Spleen (tissue), 11 donors: ENCODE measurements around the gene PACS1. TPM values are rescaled to one million over a fixed set of nuclear protein-coding genes. Genes with fewer than 3 reads are reported as not detected.

Experiments used
- DNase-seq: peaks from one replicate; pipeline ENCODE4 v3.0.0-alpha.2; 2020
- H3K27ac ChIP-seq, 8 donors: fragments of 200-600 bp; sonication (generic) in 7 of 8; 1 replicate in 4 of 8; 2 replicates in 4 of 8; pipeline versions ENCODE4 v1.5.0 to v1.8.0; 2016 to 2021; ENCODE audit warnings: inconsistent platforms in 4 of 8, mild to moderate bottlenecking in 4 of 8, moderate library complexity in 1 of 8
- H3K27me3 ChIP-seq, 7 donors: fragments of 200-600 bp; sonication (generic) in 6 of 7; replicated peaks in 1 of 7; 1 replicate in 4 of 7; 2 replicates in 3 of 7; pipeline versions ENCODE4 v1.5.0 to v1.8.0; 2016 to 2021; ENCODE audit warnings: inconsistent platforms in 3 of 7, mild to moderate bottlenecking in 1 of 7
- H3K36me3 ChIP-seq, 6 donors: fragments of 200-600 bp; sonication (generic) in 5 of 6; 1 replicate in 4 of 6; 2 replicates in 2 of 6; pipeline versions ENCODE4 v1.5.0 to v1.8.0; 2016 to 2021; ENCODE audit warnings: inconsistent platforms in 2 of 6
- H3K4me1 ChIP-seq, 6 donors: fragments of 200-600 bp; sonication (generic) in 5 of 6; 1 replicate in 3 of 6; 2 replicates in 3 of 6; pipeline versions ENCODE4 v1.5.0 to v1.8.0; 2016 to 2021; ENCODE audit warnings: inconsistent platforms in 3 of 6
- H3K4me3 ChIP-seq, 8 donors: fragments of 200-600 bp; sonication (generic) in 7 of 8; 1 replicate in 4 of 8; 2 replicates in 4 of 8; pipeline versions ENCODE4 v1.5.0 to v1.8.0; 2016 to 2021; ENCODE audit warnings: inconsistent platforms in 4 of 8, mild to moderate bottlenecking in 4 of 8, moderate library complexity in 2 of 8
- H3K9me3 ChIP-seq, 8 donors: fragments of 200-600 bp; sonication (generic) in 7 of 8; 1 replicate in 4 of 8; 2 replicates in 4 of 8; pipeline versions ENCODE4 v1.5.0 to v1.8.0; 2016 to 2021; ENCODE audit warnings: inconsistent platforms in 4 of 8
- POLR2A ChIP-seq, 3 donors: fragments of 450-650 bp; IDR thresholded peaks; one replicate each; pipeline ENCODE4 v1.5.1; 2017; ENCODE audit warnings: antibody characterized with exemption in 3 of 3, mild to moderate bottlenecking in 1 of 3
- POLR2AphosphoS5 ChIP-seq, 3 donors: sonication (generic); formaldehyde crosslinking; IDR thresholded peaks; one replicate each; pipeline ENCODE4 v1.5.1; 2017; ENCODE audit warnings: antibody characterized with exemption in 3 of 3
- WGBS, 5 donors: extraction: QIAGEN DNeasy Blood & Tissue Kit in 3 of 5; methylation state at CpG; one replicate each; pipeline versions ENCODE4 v1.1.5 to v1.1.7; 2013 to 2018; 5-methylcytosine and 5-hydroxymethylcytosine counted together
- intact Hi-C: fragments of 100-400 bp; cut with DNase I; formaldehyde crosslinking; loops from one replicate; pipeline ENCODE4 v1.15.0; 2023; ENCODE audit warnings: low total_unique reads
- polyA plus RNA-seq, 3 donors: library from polyadenylated mRNA; stranded (reverse); fragments of 200-250 nt; gene quantifications; one replicate each; pipeline ENCODE4 v1.2.1, GENCODE V29; 2013
- total RNA-seq, 7 donors: library from RNA; depleted of rRNA in 3 of 7; stranded (reverse); fragments of >200 nt in 3 of 7; fragmentation: NEBNext Ultra II Directional in 4 of 7; extraction: Animal tissue kit (Norgen Biotek cat#: 25700) in 4 of 7; gene quantifications; one replicate each; pipeline versions ENCODE4 v1.1.0 to v1.2.1, GENCODE V29; 2016 to 2021
- TF ChIP-seq, protein P1 (sequence below), 11 experiments: fragments of 200-600 bp in 7 of 11; fragments of 450-650 bp in 4 of 11; sonication (generic) in 4 of 11; IDR thresholded peaks in 8 of 11; conservative IDR thresholded peaks in 3 of 11; 1 replicate in 7 of 11; 2 replicates in 4 of 11; pipeline versions ENCODE4 v1.4.0 to v1.8.0; 2016 to 2021; ENCODE audit warnings: antibody characterized with exemption in 11 of 11, inconsistent platforms in 4 of 11, mild to moderate bottlenecking in 1 of 11
- donor health status: healthy with polysubstance abuse.
- donor health status: DM: no; HTN: no; CAD: no; lungs with moderate emphysema.
- donor health status: DM: no; HTN: no; CAD: no.
- donor health status: Bipolar disorder and iron deficiency.
- donor health status: healthy.
- donor health status: DM: no; HTN: no; CAD: no.
- donor health status: DM: yes; HTN: yes; CAD: no.

Gene PACS1
- total and polyA plus RNA-seq, 10 donors, result 20.6 to 126 (median 98.8) TPM

GRCh38 chr11:66026017-66026529, 44.0 kb upstream of the PACS1 start, which contains the start of gene CATSPER1:
Gene CATSPER1, minus strand, starts transcription at chr11:66026479. Its CDS starts 100 bp downstream, at chr11:66026379.
- intact Hi-C loops, result no loop called here
- DNase-seq, result no peak
- WGBS, 5 donors, result 86 to 92% (median 90%) methylated on average over 16 to 18 of the region's 18 CpGs
- Histone ChIP-seq H3K4me1 (peaks cover 6 to 22% (median 19%) of the 10 kb centered on the region in 6 donors), H3K9me3 (no peaks in the 10 kb centered on the region), H3K36me3 (no peaks in the 10 kb centered on the region), H3K27me3 (peaks cover 0 to 19% (median 4%) of the 10 kb centered on the region in 7 donors), H3K27ac (no peak within 1 kb of the TSS), H3K4me3 (no peak within 1 kb of the TSS)
- TF ChIP-seq, protein P1, sequence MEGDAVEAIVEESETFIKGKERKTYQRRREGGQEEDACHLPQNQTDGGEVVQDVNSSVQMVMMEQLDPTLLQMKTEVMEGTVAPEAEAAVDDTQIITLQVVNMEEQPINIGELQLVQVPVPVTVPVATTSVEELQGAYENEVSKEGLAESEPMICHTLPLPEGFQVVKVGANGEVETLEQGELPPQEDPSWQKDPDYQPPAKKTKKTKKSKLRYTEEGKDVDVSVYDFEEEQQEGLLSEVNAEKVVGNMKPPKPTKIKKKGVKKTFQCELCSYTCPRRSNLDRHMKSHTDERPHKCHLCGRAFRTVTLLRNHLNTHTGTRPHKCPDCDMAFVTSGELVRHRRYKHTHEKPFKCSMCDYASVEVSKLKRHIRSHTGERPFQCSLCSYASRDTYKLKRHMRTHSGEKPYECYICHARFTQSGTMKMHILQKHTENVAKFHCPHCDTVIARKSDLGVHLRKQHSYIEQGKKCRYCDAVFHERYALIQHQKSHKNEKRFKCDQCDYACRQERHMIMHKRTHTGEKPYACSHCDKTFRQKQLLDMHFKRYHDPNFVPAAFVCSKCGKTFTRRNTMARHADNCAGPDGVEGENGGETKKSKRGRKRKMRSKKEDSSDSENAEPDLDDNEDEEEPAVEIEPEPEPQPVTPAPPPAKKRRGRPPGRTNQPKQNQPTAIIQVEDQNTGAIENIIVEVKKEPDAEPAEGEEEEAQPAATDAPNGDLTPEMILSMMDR (IDR thresholded peaks at IDR 0.05 in 8 of 11, conservative IDR thresholded peaks at IDR 0.05 in 3 of 11), result no peak
- TF ChIP-seq POLR2AphosphoS5 (IDR thresholded peaks at IDR 0.05) (no peak), POLR2A (IDR thresholded peaks at IDR 0.05) (no peak)

GRCh38 chr11:66032957-66033735, 36.9 kb upstream of the PACS1 start:
- peaks cover 0 to 5% (median 0%) of the 10 kb centered on the region in 8 donors for H3K9me3 ChIP-seq
- WGBS, 5 donors, result 88 to 91% (median 90%) methylated on average over 8 of the region's 8 CpGs

GRCh38 chr11:66035653-66036333, 34.3 kb upstream of the PACS1 start:
- DNase-seq, result no peak
- Histone ChIP-seq H3K9me3 (peaks cover 0 to 5% (median 0%) of the 10 kb centered on the region in 8 donors), H3K36me3 (no peaks in the 10 kb centered on the region), H3K4me1 (peaks cover 0 to 3% (median 0%) of the 10 kb centered on the region in 6 donors), H3K27ac (no peak overlapping the region), H3K4me3 (no peak overlapping the region), H3K27me3 (peaks cover 0 to 9% (median 0%) of the 10 kb centered on the region in 7 donors)
- WGBS, 5 donors, result 76 to 91% (median 86%) methylated on average over 9 of the region's 9 CpGs
- intact Hi-C loops, result no loop called here
- TF ChIP-seq POLR2A (IDR thresholded peaks at IDR 0.05) (no peak), POLR2AphosphoS5 (IDR thresholded peaks at IDR 0.05) (no peak)
- TF ChIP-seq, protein P1 (IDR thresholded peaks at IDR 0.05 in 8 of 11, conservative IDR thresholded peaks at IDR 0.05 in 3 of 11), result no peak

More at GRCh38 chr11:66032957-66033735, 36.9 kb upstream of the PACS1 start:
- peaks cover 0 to 3% (median 0%) of the 10 kb centered on the region in 6 donors for H3K4me1 ChIP-seq
- no peaks in the 10 kb centered on the region for H3K36me3 ChIP-seq
- no peak for DNase-seq
- H3K27me3 ChIP-seq, result peaks cover 0 to 9% (median 0%) of the 10 kb centered on the region in 7 donors
- no peak for TF ChIP-seq POLR2AphosphoS5 (IDR thresholded peaks at IDR 0.05)
- no peak for TF ChIP-seq POLR2A (IDR thresholded peaks at IDR 0.05)
- TF ChIP-seq, protein P1 (IDR thresholded peaks at IDR 0.05 in 8 of 11, conservative IDR thresholded peaks at IDR 0.05 in 3 of 11), result no peak
- intact Hi-C loops, result no loop called here
- H3K27ac ChIP-seq, result no peak overlapping the region
- no peak overlapping the region for H3K4me3 ChIP-seq
